Measurements from ENCODE around the gene SFXN4.
A peak's percentile ranks its signal among the peaks of the same experiment; 100 is the strongest.

SFXN4 gene

DNA sequence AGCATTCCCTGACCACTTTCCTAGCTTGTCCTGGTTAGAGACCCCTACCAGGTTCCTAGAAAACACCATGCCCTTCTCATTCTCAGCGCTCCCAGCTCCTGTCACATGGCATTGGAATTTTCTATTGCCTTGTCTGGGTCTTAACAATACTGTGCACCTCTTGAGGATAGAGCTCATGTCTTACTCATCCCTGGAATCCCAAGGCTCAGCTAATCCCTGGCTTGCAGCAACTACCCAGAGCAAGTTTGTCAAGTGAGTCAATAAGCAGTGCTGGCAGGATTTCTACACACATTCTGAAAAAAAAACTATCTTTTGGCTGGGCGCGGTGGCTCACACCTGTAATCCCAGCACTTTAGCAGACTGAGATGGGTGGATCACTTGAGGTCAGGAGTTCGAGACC lies 24.8 kb upstream of the SFXN4 start:
- no peak for TF ChIP-seq FOXP2 (optimal IDR thresholded peaks at IDR 0.05; ENCODE audit: borderline replicate concordance, extremely low read depth, extremely low read length, insufficient read depth)
- TF ChIP-seq, protein P1, sequence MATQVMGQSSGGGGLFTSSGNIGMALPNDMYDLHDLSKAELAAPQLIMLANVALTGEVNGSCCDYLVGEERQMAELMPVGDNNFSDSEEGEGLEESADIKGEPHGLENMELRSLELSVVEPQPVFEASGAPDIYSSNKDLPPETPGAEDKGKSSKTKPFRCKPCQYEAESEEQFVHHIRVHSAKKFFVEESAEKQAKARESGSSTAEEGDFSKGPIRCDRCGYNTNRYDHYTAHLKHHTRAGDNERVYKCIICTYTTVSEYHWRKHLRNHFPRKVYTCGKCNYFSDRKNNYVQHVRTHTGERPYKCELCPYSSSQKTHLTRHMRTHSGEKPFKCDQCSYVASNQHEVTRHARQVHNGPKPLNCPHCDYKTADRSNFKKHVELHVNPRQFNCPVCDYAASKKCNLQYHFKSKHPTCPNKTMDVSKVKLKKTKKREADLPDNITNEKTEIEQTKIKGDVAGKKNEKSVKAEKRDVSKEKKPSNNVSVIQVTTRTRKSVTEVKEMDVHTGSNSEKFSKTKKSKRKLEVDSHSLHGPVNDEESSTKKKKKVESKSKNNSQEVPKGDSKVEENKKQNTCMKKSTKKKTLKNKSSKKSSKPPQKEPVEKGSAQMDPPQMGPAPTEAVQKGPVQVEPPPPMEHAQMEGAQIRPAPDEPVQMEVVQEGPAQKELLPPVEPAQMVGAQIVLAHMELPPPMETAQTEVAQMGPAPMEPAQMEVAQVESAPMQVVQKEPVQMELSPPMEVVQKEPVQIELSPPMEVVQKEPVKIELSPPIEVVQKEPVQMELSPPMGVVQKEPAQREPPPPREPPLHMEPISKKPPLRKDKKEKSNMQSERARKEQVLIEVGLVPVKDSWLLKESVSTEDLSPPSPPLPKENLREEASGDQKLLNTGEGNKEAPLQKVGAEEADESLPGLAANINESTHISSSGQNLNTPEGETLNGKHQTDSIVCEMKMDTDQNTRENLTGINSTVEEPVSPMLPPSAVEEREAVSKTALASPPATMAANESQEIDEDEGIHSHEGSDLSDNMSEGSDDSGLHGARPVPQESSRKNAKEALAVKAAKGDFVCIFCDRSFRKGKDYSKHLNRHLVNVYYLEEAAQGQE (IDR thresholded peaks at IDR 0.05; ENCODE audit: insufficient read depth in 1 of 2, low read depth in 2 of 2, low read length in 2 of 2), result no peak
- no peak for TF ChIP-seq SIN3A (IDR thresholded peaks at IDR 0.05; ENCODE audit: borderline replicate concordance, insufficient read depth, low read length)
- no peak for TF ChIP-seq TAF1 (IDR thresholded peaks at IDR 0.05; ENCODE audit: borderline replicate concordance, insufficient read depth, low read length)
- no peak for TF ChIP-seq POLR2AphosphoS5 (IDR thresholded peaks at IDR 0.05; ENCODE audit: low read depth, low read length)

DNA sequence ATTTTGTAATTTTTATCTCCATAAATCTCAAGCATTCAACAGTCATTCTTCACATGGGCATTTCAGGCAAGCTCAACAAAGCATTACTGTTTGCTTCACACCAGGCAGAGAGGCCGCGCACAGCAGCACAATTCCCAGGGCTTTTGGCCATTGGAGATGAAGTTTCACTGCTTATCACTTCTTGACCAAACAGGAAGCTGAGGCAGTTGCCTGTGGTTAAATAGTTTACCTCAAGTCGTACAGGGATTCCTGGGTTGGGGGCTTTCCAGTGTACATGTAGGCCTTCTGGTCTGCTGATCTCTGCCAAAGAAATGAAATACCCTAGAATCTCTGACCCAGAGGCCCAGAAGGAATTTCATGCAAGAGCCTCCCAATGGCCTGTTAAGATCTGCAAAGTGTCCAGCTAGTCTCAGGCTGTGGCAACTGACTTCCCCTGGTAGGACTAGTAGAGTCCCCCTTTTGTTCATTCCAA lies 24.3 kb upstream of the SFXN4 start:
- TF ChIP-seq, protein P1 (IDR thresholded peaks at IDR 0.05; ENCODE audit: insufficient read depth in 1 of 2, low read depth in 2 of 2, low read length in 2 of 2), result no peak
- TF ChIP-seq TAF1 (IDR thresholded peaks at IDR 0.05; ENCODE audit: borderline replicate concordance, insufficient read depth, low read length) (no peak), POLR2AphosphoS5 (IDR thresholded peaks at IDR 0.05; ENCODE audit: low read depth, low read length) (no peak)

DNA sequence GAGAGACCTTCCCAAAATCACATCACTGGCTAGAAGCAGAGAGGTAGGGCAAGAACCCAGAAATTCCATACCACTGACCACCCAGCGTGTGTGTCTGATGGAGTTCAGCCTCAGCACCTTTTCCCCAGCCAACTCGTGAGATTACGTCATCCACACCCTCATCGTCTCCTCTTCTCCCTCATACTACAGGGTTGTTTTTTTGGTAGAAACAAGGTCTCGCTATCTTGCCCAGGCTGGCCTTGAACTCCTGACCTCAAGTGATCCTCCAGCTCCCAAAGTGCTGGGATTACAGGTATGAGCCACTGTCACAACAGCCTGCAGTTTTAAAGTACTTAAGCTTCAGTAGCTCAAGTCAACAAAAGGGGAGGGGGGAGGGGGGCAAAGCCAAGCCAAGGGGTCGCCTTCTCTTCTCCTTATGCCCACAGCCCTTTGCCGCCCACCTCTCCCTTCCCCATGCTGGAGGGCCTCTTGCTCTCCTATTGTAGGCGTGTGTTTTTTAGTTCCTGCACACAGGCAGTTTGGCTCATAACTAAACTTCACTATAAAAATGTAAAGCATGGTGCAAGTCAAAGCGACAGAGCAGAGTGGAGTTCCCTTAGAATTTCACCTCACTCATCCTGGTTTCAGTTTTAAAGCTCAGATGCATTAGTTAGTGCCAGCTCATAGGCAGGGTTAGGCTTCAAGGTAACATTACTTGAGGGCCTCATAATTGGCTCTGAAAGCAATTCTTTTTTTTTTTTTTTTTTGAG lies 18.3 kb upstream of the SFXN4 start:
- TF ChIP-seq POLR2AphosphoS5 (IDR thresholded peaks at IDR 0.05; ENCODE audit: low read depth, low read length), result no peak
- TF ChIP-seq TAF1 (IDR thresholded peaks at IDR 0.05; ENCODE audit: borderline replicate concordance, insufficient read depth, low read length), result no peak
- TF ChIP-seq, protein P1 (IDR thresholded peaks at IDR 0.05; ENCODE audit: insufficient read depth in 1 of 2, low read depth in 2 of 2, low read length in 2 of 2), result no peak
- TF ChIP-seq FOXP2 (optimal IDR thresholded peaks at IDR 0.05; ENCODE audit: borderline replicate concordance, extremely low read depth, extremely low read length, insufficient read depth), result no peak
- TF ChIP-seq SIN3A (IDR thresholded peaks at IDR 0.05; ENCODE audit: borderline replicate concordance, insufficient read depth, low read length), result no peak

DNA sequence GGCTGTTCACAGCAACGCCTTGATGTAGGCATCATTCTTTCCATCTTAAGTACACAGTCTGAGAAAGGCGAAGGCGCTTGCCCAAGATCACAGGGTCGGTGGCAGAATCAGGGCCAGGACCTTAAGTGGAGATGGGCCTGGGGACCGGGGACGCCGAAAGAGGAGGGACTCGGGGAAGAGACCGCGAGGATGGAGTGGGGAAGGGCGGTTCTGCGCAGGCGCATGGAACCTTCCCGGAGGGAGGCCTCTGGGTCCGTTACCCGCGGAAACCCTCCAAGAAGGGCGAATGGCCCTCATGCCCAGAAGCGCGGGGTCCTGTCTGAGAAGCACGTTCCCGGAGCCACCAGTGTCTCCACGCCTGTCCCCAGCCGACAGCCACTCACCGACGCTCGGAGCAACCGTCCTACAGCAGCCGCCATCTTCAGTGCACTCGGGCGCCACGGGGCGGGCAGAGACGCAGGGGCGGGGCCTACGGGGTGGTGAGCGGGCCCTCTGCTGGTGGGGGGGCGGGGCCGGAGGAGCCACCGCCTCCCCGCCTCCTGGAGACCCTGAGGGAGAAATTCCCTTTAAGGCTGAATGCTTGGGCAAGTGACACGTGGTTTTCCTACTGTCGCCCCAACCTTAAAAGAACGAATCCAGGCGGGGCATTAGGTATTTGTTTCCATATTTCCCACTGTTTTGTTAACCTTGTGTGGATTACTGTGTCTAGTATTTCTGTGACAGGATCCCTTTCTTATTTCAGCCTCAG lies 13.0 kb upstream of the SFXN4 start, which contains the start of gene PRDX3:
Gene PRDX3, minus strand, starts transcription at position 441 of the 748 bp plus-strand sequence. Its CDS starts 22 bp downstream, at position 419.
- TF ChIP-seq SIN3A (IDR thresholded peaks at IDR 0.05; ENCODE audit: borderline replicate concordance, insufficient read depth, low read length) (peak; percentile 30; the same call in 1 of the 2 replicates), FOXP2 (optimal IDR thresholded peaks at IDR 0.05; ENCODE audit: borderline replicate concordance, extremely low read depth, extremely low read length, insufficient read depth) (no peak), POLR2AphosphoS5 (IDR thresholded peaks at IDR 0.05; ENCODE audit: low read depth, low read length) (peak; percentile 98), TAF1 (IDR thresholded peaks at IDR 0.05; ENCODE audit: borderline replicate concordance, insufficient read depth, low read length) (peak; percentile 90)
- TF ChIP-seq, protein P1 (IDR thresholded peaks at IDR 0.05; ENCODE audit: insufficient read depth in 1 of 2, low read depth in 2 of 2, low read length in 2 of 2), result 0 out of 4 replicates have a peak, but pooled peaks of 1 of the 2 experiments have one; percentile 49

Data from PFSK-1 (cell line).